Right cardiac atrium (tissue), 5 donors: ENCODE results near the gene CLDN22. TPM values are rescaled to one million over a fixed set of nuclear protein-coding genes. Genes with fewer than 3 reads are reported as not detected.

Experiments
- ATAC-seq, 2 donors: fragments of 200-7000 bp; cut with Tn5 transposase; one replicate each; pipeline versions ENCODE4 v1.8.0 to v1.9.1; 2020; ENCODE audit warnings: moderate library complexity in 2 of 2, mild to moderate bottlenecking in 1 of 2
- DNase-seq, 3 donors: peaks; one replicate each; pipeline ENCODE4 v3.0.0-alpha.2; 2020
- H3K27ac ChIP-seq: one replicate; pipeline ENCODE4 v1.5.1; 2013; ENCODE audit warnings: mild to moderate bottlenecking, low read length, control low read depth, moderate library complexity
- H3K27me3 ChIP-seq: one replicate; pipeline ENCODE4 v1.6.1; 2013; ENCODE audit not compliant: control insufficient read depth, insufficient read depth
- H3K4me1 ChIP-seq: one replicate; pipeline ENCODE4 v1.6.1; 2013; ENCODE audit warnings: low read length; ENCODE audit not compliant: control insufficient read depth, insufficient read depth
- H3K4me3 ChIP-seq: one replicate; pipeline ENCODE4 v1.5.1; 2013; ENCODE audit warnings: low read length, control low read depth
- H3K9me3 ChIP-seq: one replicate; pipeline ENCODE4 v1.6.1; 2013; ENCODE audit warnings: low read length; ENCODE audit not compliant: control insufficient read depth
- WGBS: extraction: QIAGEN DNeasy Blood & Tissue Kit; methylation state at CpG from one replicate; pipeline ENCODE4 v1.1.7; 2013; 5-methylcytosine and 5-hydroxymethylcytosine counted together
- intact Hi-C, 4 donors: fragments of 100-400 bp; cut with DNase I; formaldehyde crosslinking; loops; one replicate each; pipeline versions ENCODE4 v1.11.0 to v1.14.0; 2022 to 2023
- polyA plus RNA-seq: library from polyadenylated mRNA; stranded (reverse); fragments of 200-250 nt; gene quantifications from one replicate; pipeline ENCODE4 v1.2.3, GENCODE V29; 2013
- total RNA-seq, 4 donors: library from RNA; stranded (reverse); fragmentation: NEBNext Ultra II Directional; extraction: Animal tissue kit (Norgen Biotek cat#: 25700); gene quantifications; one replicate each; pipeline ENCODE4 v1.2.1, GENCODE V29; 2021
- donor health status: healthy with polysubstance abuse.
- donor health status: DM: no; HTN: yes; CAD: no.
- donor health status: DM: no; HTN: no; CAD: no.
- donor health status: DM: no; HTN: yes; CAD: no; lungs with severe emphysema.
- donor health status: DM: yes; HTN: yes; CAD: no.

Gene CLDN22
- total and polyA plus RNA-seq, 5 donors: 0.02 TPM; not detected in 4

GRCh38 chr4:183344523-183345255, 24.6 kb upstream of the CLDN22 start:
- Histone ChIP-seq H3K4me3 (no peak overlapping the region), H3K27me3 (no peaks in the 10 kb centered on the region), H3K9me3 (no peaks in the 10 kb centered on the region), H3K4me1 (no peaks in the 10 kb centered on the region), H3K27ac (no peak overlapping the region)
- no peak for ATAC-seq
- intact Hi-C loops: no loop called here
- no peak for DNase-seq
- WGBS: 88% methylated on average over 15 of the region's 15 CpGs

- Histone ChIP-seq H3K9me3 (no peaks in the 10 kb centered on the region), H3K27ac (no peak overlapping the region), H3K4me3 (no peak overlapping the region), H3K27me3 (no peaks in the 10 kb centered on the region), H3K4me1 (no peaks in the 10 kb centered on the region)
- intact Hi-C loops: no loop called here
- DNase-seq: no peak
- WGBS: 88% methylated on average over 7 of the region's 7 CpGs
- ATAC-seq: no peak
Measured at GRCh38 chr4:183343730-183344129, 23.7 kb upstream of the CLDN22 start.

- 32% methylated on average over 40 of the region's 40 CpGs for WGBS
- intact Hi-C loops: no loop called here
- no peaks in the 10 kb centered on the region for H3K27me3 ChIP-seq
- peak in 2 of 3 donors; percentile 59 to 62 for DNase-seq
- ATAC-seq: peak; percentile 54 to 55
- H3K9me3 ChIP-seq: no peaks in the 10 kb centered on the region
- H3K4me1 ChIP-seq: no peaks in the 10 kb centered on the region
- no peak overlapping the region for H3K27ac ChIP-seq
- peak overlapping the region; percentile 17 for H3K4me3 ChIP-seq
Measured at GRCh38 chr4:183342541-183343533, 22.8 kb upstream of the CLDN22 start.

GRCh38 chr4:183337833-183338232, 17.8 kb upstream of the CLDN22 start:
- H3K4me1 ChIP-seq: peaks cover 4% of the 10 kb centered on the region
- DNase-seq (no peak), ATAC-seq (no peak)
- no peaks in the 10 kb centered on the region for H3K27me3 ChIP-seq
- intact Hi-C loops: no loop called here
- H3K4me3 ChIP-seq: no peak overlapping the region
- no peaks in the 10 kb centered on the region for H3K9me3 ChIP-seq
- H3K27ac ChIP-seq: no peak overlapping the region
- WGBS: 85% methylated on average over 7 of the region's 7 CpGs

GRCh38 chr4:183337349-183337748, 17.3 kb upstream of the CLDN22 start:
- H3K27me3 ChIP-seq: no peaks in the 10 kb centered on the region
- DNase-seq: no peak
- no peaks in the 10 kb centered on the region for H3K9me3 ChIP-seq
- intact Hi-C loops: no loop called here
- no peak overlapping the region for H3K27ac ChIP-seq
- whole genome bisulfite sequencing: 79% methylated on average over 9 of the region's 9 CpGs
- H3K4me1 ChIP-seq: peaks cover 4% of the 10 kb centered on the region
- no peak for ATAC-seq
- no peak overlapping the region for H3K4me3 ChIP-seq

- intact Hi-C loops: no loop called here
- 52% methylated on average over 3 of the region's 3 CpGs for WGBS
- Histone ChIP-seq H3K27ac (no peak overlapping the region), H3K4me1 (peaks cover 4% of the 10 kb centered on the region), H3K9me3 (no peaks in the 10 kb centered on the region), H3K27me3 (no peaks in the 10 kb centered on the region), H3K4me3 (no peak overlapping the region)
- no peak for DNase-seq
- peak in 1 of 2 donors; percentile 47 for ATAC-seq
Measured at GRCh38 chr4:183335369-183335940, 15.4 kb upstream of the CLDN22 start.

GRCh38 chr4:183333983-183334382, 13.9 kb upstream of the CLDN22 start:
- Histone ChIP-seq H3K4me3 (no peak overlapping the region), H3K9me3 (no peaks in the 10 kb centered on the region), H3K4me1 (peaks cover 4% of the 10 kb centered on the region), H3K27me3 (no peaks in the 10 kb centered on the region), H3K27ac (no peak overlapping the region)
- intact Hi-C loops: no loop called here
- no peak for DNase-seq
- 88% methylated on average over 6 of the region's 6 CpGs for WGBS
- ATAC-seq: no peak

GRCh38 chr4:183333202-183333601, 13.1 kb upstream of the CLDN22 start:
- ATAC-seq (no peak), DNase-seq (no peak)
- WGBS: 91% methylated on average over 9 of the region's 9 CpGs
- intact Hi-C loops: no loop called here
- Histone ChIP-seq H3K4me3 (no peak overlapping the region), H3K9me3 (no peaks in the 10 kb centered on the region), H3K4me1 (peaks cover 4% of the 10 kb centered on the region), H3K27me3 (no peaks in the 10 kb centered on the region), H3K27ac (no peak overlapping the region)

GRCh38 chr4:183332447-183332846, 12.4 kb upstream of the CLDN22 start:
- DNase-seq (no peak), ATAC-seq (no peak)
- Histone ChIP-seq H3K4me1 (peaks cover 4% of the 10 kb centered on the region), H3K27ac (no peak overlapping the region), H3K27me3 (no peaks in the 10 kb centered on the region), H3K4me3 (no peak overlapping the region), H3K9me3 (no peaks in the 10 kb centered on the region)
- 72% methylated on average over 11 of the region's 11 CpGs for WGBS
- intact Hi-C loops: no loop called here

- no peak overlapping the region for H3K4me3 ChIP-seq
- intact Hi-C loops: no loop called here
- H3K27me3 ChIP-seq: no peaks in the 10 kb centered on the region
- H3K27ac ChIP-seq: no peak overlapping the region
- WGBS: 92% methylated on average over 2 of the region's 2 CpGs
- ATAC-seq (no peak), DNase-seq (no peak)
- no peaks in the 10 kb centered on the region for H3K9me3 ChIP-seq
- H3K4me1 ChIP-seq: peaks cover 4% of the 10 kb centered on the region
Measured at GRCh38 chr4:183330841-183331240, 10.8 kb upstream of the CLDN22 start.
